ENCODE results near the gene UHRF1.

The UHRF1 gene

GRCh38 chr19:4993683-4994082 is 84.4 kb downstream of the UHRF1 start:
- H3K36me3 Mint-ChIP-seq (ENCODE audit: low read depth): peaks cover 12% of the 10 kb centered on the region
- no peak for ATAC-seq
- no peaks in the 10 kb centered on the region for H3K27me3 Mint-ChIP-seq
- H3K4me1 Mint-ChIP-seq: peaks cover 4% of the 10 kb centered on the region
- no peaks in the 10 kb centered on the region for H3K9me3 Mint-ChIP-seq
- no peak overlapping the region for H3K4me3 Mint-ChIP-seq
- DNase-seq: no peak
- no peak overlapping the region for H3K27ac Mint-ChIP-seq

- no peak for DNase-seq
- no peak for ATAC-seq
- peaks cover 7% of the 10 kb centered on the region for H3K4me1 Mint-ChIP-seq
- H3K36me3 Mint-ChIP-seq (ENCODE audit: low read depth): peaks cover 12% of the 10 kb centered on the region
- no peaks in the 10 kb centered on the region for H3K27me3 Mint-ChIP-seq
- H3K9me3 Mint-ChIP-seq: no peaks in the 10 kb centered on the region
- H3K27ac Mint-ChIP-seq: no peak overlapping the region
- no peak overlapping the region for H3K4me3 Mint-ChIP-seq
These were observed 87.4 kb downstream of the UHRF1 start for GRCh38 chr19:4996701-4997100.

GRCh38 chr19:4997297-4997696 is 88.0 kb downstream of the UHRF1 start:
- DNase-seq (no peak), ATAC-seq (no peak)
- no peak overlapping the region for H3K4me3 Mint-ChIP-seq
- no peaks in the 10 kb centered on the region for H3K9me3 Mint-ChIP-seq
- H3K27ac Mint-ChIP-seq: no peak overlapping the region
- H3K27me3 Mint-ChIP-seq: no peaks in the 10 kb centered on the region
- peaks cover 6% of the 10 kb centered on the region for H3K4me1 Mint-ChIP-seq
- H3K36me3 Mint-ChIP-seq (ENCODE audit: low read depth): peaks cover 9% of the 10 kb centered on the region

GRCh38 chr19:5000120-5000611 is 90.9 kb downstream of the UHRF1 start:
- Mint-ChIP-seq H3K36me3 (ENCODE audit: low read depth) (peaks cover 5% of the 10 kb centered on the region), H3K27me3 (no peaks in the 10 kb centered on the region), H3K9me3 (no peaks in the 10 kb centered on the region), H3K4me3 (no peak overlapping the region), H3K27ac (no peak overlapping the region), H3K4me1 (peaks cover 4% of the 10 kb centered on the region)
- no peak for DNase-seq
- ATAC-seq: no peak

GRCh38 chr19:5001615-5002014 is 92.3 kb downstream of the UHRF1 start:
- H3K27ac Mint-ChIP-seq: no peak overlapping the region
- H3K27me3 Mint-ChIP-seq: no peaks in the 10 kb centered on the region
- H3K36me3 Mint-ChIP-seq (ENCODE audit: low read depth): peaks cover 3% of the 10 kb centered on the region
- peaks cover 4% of the 10 kb centered on the region for H3K4me1 Mint-ChIP-seq
- ATAC-seq: peak; percentile 44
- DNase-seq: peak; percentile 46
- H3K9me3 Mint-ChIP-seq: no peaks in the 10 kb centered on the region
- H3K4me3 Mint-ChIP-seq: no peak overlapping the region

GRCh38 chr19:5002143-5002542 is 92.8 kb downstream of the UHRF1 start:
- Mint-ChIP-seq H3K4me3 (no peak overlapping the region), H3K4me1 (peaks cover 4% of the 10 kb centered on the region), H3K27me3 (no peaks in the 10 kb centered on the region), H3K27ac (no peak overlapping the region), H3K36me3 (ENCODE audit: low read depth) (peaks cover 3% of the 10 kb centered on the region), H3K9me3 (peaks cover 2% of the 10 kb centered on the region)
- DNase-seq (no peak), ATAC-seq (no peak)

GRCh38 chr19:5003781-5004180 is 94.5 kb downstream of the UHRF1 start:
- Mint-ChIP-seq H3K4me1 (peaks cover 6% of the 10 kb centered on the region), H3K4me3 (no peak overlapping the region), H3K27ac (no peak overlapping the region), H3K9me3 (peaks cover 5% of the 10 kb centered on the region), H3K36me3 (ENCODE audit: low read depth) (peaks cover 15% of the 10 kb centered on the region), H3K27me3 (no peaks in the 10 kb centered on the region)
- ATAC-seq (no peak), DNase-seq (no peak)

- peaks cover 15% of the 10 kb centered on the region for H3K36me3 Mint-ChIP-seq (ENCODE audit: low read depth)
- peaks cover 5% of the 10 kb centered on the region for H3K9me3 Mint-ChIP-seq
- no peak for DNase-seq
- H3K27ac Mint-ChIP-seq: no peak overlapping the region
- no peaks in the 10 kb centered on the region for H3K27me3 Mint-ChIP-seq
- H3K4me1 Mint-ChIP-seq: peaks cover 6% of the 10 kb centered on the region
- no peak for ATAC-seq
- H3K4me3 Mint-ChIP-seq: no peak overlapping the region
These were observed 95.8 kb downstream of the UHRF1 start for GRCh38 chr19:5005096-5005495.

- H3K36me3 Mint-ChIP-seq (ENCODE audit: low read depth): peaks cover 15% of the 10 kb centered on the region
- ATAC-seq (no peak), DNase-seq (no peak)
- H3K9me3 Mint-ChIP-seq: peaks cover 5% of the 10 kb centered on the region
- no peaks in the 10 kb centered on the region for H3K27me3 Mint-ChIP-seq
- no peak overlapping the region for H3K4me3 Mint-ChIP-seq
- H3K27ac Mint-ChIP-seq: no peak overlapping the region
- H3K4me1 Mint-ChIP-seq: peaks cover 7% of the 10 kb centered on the region
These were observed 96.9 kb downstream of the UHRF1 start for GRCh38 chr19:5006201-5006600.

GRCh38 chr19:5006821-5007220 is 97.5 kb downstream of the UHRF1 start:
- peaks cover 5% of the 10 kb centered on the region for H3K9me3 Mint-ChIP-seq
- H3K27ac Mint-ChIP-seq: no peak overlapping the region
- DNase-seq (no peak), ATAC-seq (no peak)
- peaks cover 15% of the 10 kb centered on the region for H3K36me3 Mint-ChIP-seq (ENCODE audit: low read depth)
- no peaks in the 10 kb centered on the region for H3K27me3 Mint-ChIP-seq
- peaks cover 5% of the 10 kb centered on the region for H3K4me1 Mint-ChIP-seq
- no peak overlapping the region for H3K4me3 Mint-ChIP-seq

All from activated naive CD8-positive, alpha-beta T cell treated with anti-CD3 and anti-CD28 coated beads, Interleukin-2, amount 50 U/mL, for 24 hours (primary cell).